HG02943 (cell line): ENCODE measurements around the gene KDM4C.
A peak's percentile ranks its signal among the peaks of the same experiment; 100 is the strongest.

ENCODE experiments used
- ATAC-seq: cut with Tn5 transposase; IDR thresholded peaks from one replicate; pipeline ENCODE4 v1.9.1; 2021; ENCODE audit warnings: mild to moderate bottlenecking, low read depth, moderate library complexity; ENCODE audit not compliant: unreplicated experiment

KDM4C gene

GRCh38 chr9:6845880-6846279 is 88.1 kb downstream of the KDM4C start:
- no peak for ATAC-seq

- ATAC-seq: no peak
Measured at GRCh38 chr9:6852243-6852963, 94.6 kb downstream of the KDM4C start.

GRCh38 chr9:6855860-6856259 is 98.1 kb downstream of the KDM4C start:
- ATAC-seq: no peak

- no peak for ATAC-seq
Measured at GRCh38 chr9:6864102-6864501, 106.3 kb downstream of the KDM4C start.

GRCh38 chr9:6869081-6869948 is 111.5 kb downstream of the KDM4C start:
- no peak for ATAC-seq

- ATAC-seq: no peak
Measured at GRCh38 chr9:6870149-6870548, 112.4 kb downstream of the KDM4C start.

- no peak for ATAC-seq
Measured at GRCh38 chr9:6870650-6871477, 113.1 kb downstream of the KDM4C start.

- ATAC-seq: no peak
Measured at GRCh38 chr9:6873857-6874256, 116.1 kb downstream of the KDM4C start.

GRCh38 chr9:6876195-6876894 is 118.6 kb downstream of the KDM4C start:
- ATAC-seq: no peak

- ATAC-seq: no peak
Measured at GRCh38 chr9:6877671-6878161, 119.9 kb downstream of the KDM4C start.

- no peak for ATAC-seq
Measured at GRCh38 chr9:6880626-6881025, 122.9 kb downstream of the KDM4C start.

- no peak for ATAC-seq
Measured at GRCh38 chr9:6884101-6884500, 126.3 kb downstream of the KDM4C start.

GRCh38 chr9:6884990-6885389 is 127.2 kb downstream of the KDM4C start:
- ATAC-seq: no peak

GRCh38 chr9:6887051-6887450 is 129.3 kb downstream of the KDM4C start:
- no peak for ATAC-seq

GRCh38 chr9:6889868-6890267 is 132.1 kb downstream of the KDM4C start:
- ATAC-seq: no peak

- ATAC-seq: peak; percentile 35
Measured at GRCh38 chr9:6893350-6894131, 135.8 kb downstream of the KDM4C start.

GRCh38 chr9:6894135-6894534 is 136.4 kb downstream of the KDM4C start:
- peak; percentile 86 for ATAC-seq

GRCh38 chr9:6895754-6896153 is 138.0 kb downstream of the KDM4C start:
- ATAC-seq: no peak

GRCh38 chr9:6896562-6896961 is 138.8 kb downstream of the KDM4C start:
- no peak for ATAC-seq
